NCI-H748 (cell line): ENCODE measurements around the gene FOXN3.

Experiments
- DNase-seq: peaks from one replicate; lab custom pipeline; 2025; ENCODE audit not compliant: unreplicated experiment; lab: John Stamatoyannopoulos, UW

FOXN3 gene

DNA sequence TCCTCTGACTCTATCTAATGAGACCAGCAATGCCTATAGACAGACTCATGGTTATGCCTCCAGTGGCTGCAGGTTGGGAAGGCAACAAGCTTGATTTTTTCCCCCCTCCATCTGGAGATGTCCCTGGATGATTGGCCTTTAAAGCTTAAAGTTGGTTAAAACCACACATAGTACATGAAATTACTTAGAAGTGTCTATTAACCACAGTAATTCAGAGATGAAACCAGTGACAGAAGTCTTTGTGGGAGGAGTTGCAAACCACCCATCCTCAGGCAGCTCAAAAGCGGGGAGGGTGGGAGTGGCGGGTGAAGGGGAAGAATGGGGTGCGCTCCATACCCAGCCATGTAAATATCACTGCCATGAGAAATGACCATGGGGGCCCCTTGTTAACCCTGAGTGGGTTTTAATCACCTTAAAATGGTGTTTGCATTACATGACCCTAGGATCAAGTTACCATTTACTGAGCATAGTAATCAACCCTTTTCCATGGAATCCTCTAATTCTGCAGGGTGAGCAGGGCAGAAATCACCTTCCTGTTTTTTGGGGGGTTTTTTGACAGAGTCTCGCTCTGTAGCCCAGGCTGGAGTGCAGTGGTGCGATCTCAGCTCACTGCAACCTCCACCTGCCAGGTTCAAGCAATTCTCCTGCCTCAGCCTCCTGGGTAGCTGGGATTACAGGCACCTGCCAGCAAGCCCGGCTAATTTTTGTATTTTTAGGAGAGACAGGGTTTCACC, 133.5 kb downstream of the FOXN3 start:
- DNase-seq, result peak; percentile 49

DNA sequence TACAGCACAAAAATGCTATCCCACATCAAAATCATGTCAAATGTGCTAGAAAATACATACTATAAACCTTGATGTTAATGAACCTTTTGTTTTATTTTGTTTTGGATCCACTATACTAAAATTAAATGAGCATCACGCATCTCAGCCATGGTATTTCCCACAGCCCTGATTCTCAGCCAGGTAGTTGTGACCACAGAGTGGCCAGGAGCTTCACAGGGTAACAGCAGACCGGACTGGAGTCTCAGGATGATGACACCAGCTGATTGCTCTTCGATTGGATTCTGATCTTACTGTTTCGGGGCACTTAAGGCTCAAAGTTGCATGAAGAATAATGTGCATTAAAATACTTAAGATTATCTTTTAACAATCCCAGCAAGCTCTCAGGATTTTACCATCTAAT, 134.8 kb downstream of the FOXN3 start:
- no peak for DNase-seq

DNA sequence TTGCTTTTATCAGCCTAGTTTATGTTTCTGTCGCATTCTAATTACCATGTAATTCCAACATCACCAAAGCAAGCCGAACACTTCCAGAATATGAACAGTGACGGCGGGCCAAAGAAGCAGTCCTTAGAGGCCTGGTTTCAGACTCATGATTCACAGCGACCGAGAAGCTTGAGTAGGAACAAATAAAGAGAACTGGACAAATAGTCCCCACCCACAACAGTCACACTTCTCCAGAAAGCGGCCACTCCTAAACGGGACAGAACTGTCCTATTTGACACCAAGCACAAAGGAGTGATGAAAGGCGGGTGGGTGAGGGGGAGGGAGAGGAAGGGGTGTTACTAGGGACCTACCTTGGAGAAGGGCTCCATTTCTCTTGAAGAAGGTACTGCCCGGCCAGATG, 136.4 kb downstream of the FOXN3 start:
- no peak for DNase-seq

DNA sequence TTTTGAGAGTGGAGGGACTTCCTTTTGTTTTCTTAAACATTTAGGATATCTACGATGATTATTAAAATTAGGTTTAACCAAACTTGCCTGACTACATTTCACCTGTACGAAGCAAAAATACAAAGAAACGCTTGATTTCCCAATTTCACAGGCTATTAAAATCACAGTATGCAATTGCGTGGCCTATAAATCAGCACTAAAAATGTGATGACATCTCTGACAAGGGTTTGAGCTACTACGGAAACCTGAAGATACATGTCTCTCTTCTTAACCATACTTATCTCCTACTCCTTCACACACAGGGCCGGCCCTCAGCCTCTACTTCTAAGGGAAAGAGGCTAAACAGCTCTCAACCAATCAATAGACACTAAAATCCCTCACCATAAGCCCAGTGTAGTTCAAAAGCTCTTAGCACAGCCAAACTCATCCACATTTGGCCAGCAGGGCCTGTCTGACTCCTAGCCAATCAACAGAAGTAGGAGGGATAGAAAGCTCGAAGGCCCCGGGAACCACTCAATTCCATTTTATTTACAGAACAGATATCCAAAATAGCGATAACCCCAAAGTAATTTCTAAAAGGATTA, 137.3 kb downstream of the FOXN3 start:
- no peak for DNase-seq

DNA sequence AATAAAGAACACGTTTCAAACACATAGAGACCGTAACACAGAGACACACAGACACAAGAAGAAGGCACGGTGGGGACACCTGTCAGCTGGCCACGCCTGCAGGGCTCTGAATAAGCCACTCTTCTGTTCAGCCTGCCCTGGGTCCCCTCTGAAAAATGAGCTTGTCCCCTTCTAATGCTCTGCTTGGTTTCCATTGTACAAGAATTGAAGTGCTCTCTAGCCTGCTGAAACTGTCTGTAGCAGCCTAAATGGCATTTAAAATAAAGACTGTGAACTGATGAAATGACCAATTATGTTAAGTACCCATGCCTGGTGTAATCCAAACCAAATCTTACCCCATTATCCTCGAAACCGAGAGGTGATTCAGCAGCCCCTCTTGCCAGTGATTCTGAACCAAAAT, 139.8 kb downstream of the FOXN3 start:
- DNase-seq, result peak; percentile 61

DNA sequence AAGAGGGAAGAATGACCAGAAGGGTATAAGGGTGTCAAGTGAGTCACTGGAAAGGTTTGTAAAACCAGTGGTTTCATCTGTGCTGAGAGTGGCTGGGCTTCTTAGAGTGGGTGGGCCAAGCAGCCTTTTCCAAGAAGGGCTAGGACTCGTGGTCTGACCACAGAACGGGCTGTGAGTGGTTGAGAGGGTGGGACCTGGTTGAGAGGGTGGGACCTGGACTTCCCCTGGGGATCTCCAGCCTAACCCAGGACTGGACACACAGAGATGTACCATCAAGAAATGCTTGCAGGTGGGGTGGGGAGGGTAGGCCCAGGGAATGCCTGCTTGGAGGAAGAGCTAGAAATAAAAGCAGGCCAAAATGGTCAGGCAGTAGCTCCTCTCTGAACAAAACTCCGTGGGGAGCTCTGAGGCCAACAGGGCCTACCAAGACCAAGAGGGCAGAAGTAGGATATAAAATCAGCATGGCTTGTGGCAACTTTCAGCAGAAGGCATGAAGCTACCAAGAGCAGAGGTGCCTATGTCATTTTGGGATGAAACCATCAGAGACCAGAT, 140.5 kb downstream of the FOXN3 start:
- no peak for DNase-seq

DNA sequence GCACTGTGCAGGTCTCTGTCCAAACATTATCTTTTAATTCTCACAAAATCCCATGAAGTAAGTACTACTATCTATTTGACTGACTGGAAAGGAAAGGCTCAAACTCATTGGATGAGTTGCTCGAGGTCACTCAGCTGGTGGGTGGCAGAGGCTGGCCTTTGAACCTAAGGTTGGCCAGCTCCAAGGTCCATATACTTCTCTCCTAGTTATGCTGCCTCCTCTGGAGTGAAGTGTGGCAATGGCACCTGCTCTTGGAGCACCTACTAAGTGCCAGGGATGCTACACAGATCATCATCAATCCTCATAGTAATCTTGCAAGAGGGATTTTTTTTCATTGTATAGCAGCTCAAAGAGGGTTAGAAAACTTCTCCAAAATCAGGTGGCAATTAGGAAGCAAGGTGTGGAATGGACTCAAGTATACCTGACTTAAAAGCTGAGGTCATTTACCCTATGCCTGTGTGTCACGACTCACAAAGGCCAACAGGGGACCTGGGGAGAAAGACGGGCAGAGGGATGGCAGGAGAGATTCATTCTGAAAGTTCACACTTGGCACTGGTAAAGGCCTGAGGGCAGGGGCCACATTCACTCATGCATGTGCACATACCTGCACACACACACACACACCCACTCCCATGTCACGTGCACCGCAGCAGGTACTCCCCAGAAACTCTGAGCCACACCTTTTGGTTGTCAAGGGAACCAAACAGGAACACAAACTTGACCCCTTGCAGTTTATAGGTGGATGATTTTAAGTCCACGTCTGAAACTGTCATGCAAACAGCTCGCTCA, 146.4 kb downstream of the FOXN3 start:
- DNase-seq, result peak; percentile 90

- DNase-seq, result no peak
Observed at GRCh38 chr14:89269404-89269803, 147.6 kb downstream of the FOXN3 start.

GRCh38 chr14:89268514-89268913, 148.5 kb downstream of the FOXN3 start:
- no peak for DNase-seq

GRCh38 chr14:89267656-89268055, 149.4 kb downstream of the FOXN3 start:
- no peak for DNase-seq

DNA sequence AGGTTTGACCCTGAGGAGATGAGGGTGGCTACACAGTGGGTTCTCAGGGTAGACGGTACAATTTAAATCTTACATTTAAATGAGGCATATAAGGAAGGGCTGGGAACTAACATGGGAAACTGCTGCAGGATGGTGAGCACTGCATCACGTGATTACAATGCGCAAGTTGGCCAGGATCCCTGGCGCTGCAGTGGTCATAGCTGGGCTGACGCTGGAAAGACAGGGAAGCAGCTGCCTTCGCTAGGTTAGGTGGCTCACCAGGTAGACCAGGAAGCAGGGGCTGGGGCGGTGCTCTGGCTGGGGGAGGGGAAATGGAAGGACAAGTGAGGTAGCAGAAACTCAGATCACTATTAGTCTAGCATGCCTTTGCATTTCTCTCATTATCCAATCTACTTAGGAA, 149.9 kb downstream of the FOXN3 start:
- DNase-seq, result no peak

GRCh38 chr14:89266754-89267153, 150.3 kb downstream of the FOXN3 start:
- no peak for DNase-seq

- no peak for DNase-seq
Observed at GRCh38 chr14:89265234-89265633, 151.8 kb downstream of the FOXN3 start.

- DNase-seq, result no peak
Observed at GRCh38 chr14:89264196-89264800, 152.7 kb downstream of the FOXN3 start.

DNA sequence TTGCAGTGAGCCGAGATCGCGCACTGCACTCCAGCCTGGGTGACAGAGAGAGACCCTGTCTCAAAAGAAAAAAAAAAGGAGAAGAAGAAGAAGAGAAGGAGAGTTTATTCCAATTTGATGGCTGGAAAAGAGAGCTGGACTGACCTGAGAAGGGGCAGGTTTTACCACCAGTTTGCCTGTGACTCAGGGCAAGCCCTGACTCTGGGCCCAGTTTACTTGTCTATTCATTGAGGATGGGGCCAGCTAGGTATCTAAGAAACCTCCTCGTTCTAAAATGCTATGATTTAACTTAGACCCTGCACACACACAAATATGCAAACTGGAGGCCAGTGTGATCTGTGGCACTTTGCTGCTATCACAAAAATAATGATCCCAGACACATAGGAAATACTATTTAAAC, 155.0 kb downstream of the FOXN3 start:
- no peak for DNase-seq

DNA sequence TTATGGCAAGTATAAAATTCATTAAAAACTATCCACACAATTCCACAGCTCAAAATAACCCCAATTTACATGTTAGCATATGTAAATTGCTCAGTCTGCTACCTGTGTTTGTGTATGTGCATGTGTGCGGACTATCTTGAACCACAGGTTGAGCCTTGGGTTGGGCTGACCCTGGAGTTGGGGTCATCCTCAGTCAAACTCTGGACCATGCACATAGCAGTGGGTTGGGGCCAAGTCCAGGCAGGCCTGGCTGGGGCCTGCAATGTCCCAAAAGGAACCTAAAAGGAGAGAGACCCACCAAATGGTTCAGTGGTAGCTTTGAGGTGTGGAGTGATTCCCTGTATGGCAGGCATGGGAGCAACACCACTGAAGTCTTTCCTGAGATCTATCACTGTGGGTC, 156.1 kb downstream of the FOXN3 start:
- DNase-seq, result no peak

DNA sequence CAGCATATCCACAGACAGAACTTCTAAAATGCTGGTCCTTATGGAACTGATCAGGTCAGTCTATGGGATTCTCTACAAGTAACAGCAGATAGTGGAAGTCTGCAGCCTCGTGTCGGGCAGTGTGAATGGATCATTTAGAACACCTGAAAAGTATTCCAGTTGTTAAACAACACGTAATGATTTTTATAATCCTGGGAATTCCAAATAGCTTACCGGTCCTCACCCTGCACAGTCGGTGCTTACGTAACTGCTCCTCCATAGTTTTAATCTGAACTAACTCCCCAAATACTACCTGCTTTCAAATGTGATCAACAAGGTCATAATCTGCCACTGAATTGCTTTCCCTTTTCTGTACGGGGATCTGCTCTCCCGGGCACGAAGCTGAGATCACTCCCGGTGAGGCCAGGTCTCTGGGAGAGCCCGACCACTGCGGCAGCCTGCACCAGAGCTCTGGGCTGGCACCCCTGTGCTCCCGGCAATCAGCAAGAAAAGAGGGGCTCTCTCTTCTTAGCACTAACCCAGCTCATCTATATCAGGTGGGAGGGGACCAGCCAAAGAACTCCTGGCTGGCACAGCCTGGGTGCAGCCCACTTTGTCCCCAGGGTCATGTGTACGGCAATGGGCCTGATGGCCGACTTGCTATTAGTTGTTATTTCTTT, 157.0 kb downstream of the FOXN3 start:
- DNase-seq, result no peak

- no peak for DNase-seq
Observed at GRCh38 chr14:89258728-89259273, 158.2 kb downstream of the FOXN3 start.

GRCh38 chr14:89256951-89257350, 160.1 kb downstream of the FOXN3 start:
- DNase-seq, result no peak

- no peak for DNase-seq
Observed at GRCh38 chr14:89256283-89256682, 160.8 kb downstream of the FOXN3 start.

DNA sequence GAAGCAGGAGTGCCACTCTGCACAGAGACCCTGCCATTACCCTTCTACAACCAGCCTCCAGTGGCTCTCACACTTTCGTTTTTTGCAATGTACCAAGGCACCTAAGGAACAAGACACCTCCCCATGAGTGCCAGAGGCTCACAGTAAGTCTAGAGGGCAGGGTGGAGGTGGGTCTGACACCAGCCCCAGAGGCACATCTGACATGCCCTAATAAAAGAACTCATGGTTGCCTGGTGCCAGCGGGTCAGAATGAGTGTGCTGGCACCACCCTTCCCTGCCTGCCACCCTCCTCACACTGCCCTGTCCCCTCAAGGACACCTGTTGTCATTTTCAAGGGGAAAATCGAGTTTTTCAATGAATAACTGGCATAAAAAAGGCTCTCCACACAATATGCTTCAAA, 161.2 kb downstream of the FOXN3 start:
- no peak for DNase-seq
